OCI-LY1 (cell line): ENCODE measurements around the gene CAMTA1.

Experiments
- H2AFZ ChIP-seq: fragments of 200-600 bp; sonication (generic), shearing (Covaris generic); 2 replicates; pipeline ENCODE4 v1.6.0; 2014; ENCODE audit warnings: antibody characterized with exemption, mild to moderate bottlenecking, low read length
- H3F3A ChIP-seq: fragments of 200-600 bp; sonication (generic), shearing (Covaris generic); 2 replicates; pipeline ENCODE4 v1.6.0; 2014; ENCODE audit warnings: mild to moderate bottlenecking, antibody characterized with exemption, low read length, moderate library complexity; ENCODE audit not compliant: insufficient read depth
- H3K27ac ChIP-seq: fragments of 200-600 bp; sonication (generic); 2 replicates; pipeline ENCODE4 v1.5.1; 2014; ENCODE audit warnings: low read length, mixed run types, mild to moderate bottlenecking, low read depth; ENCODE audit not compliant: poor library complexity, severe bottlenecking
- H3K27me3 ChIP-seq: fragments of 200-600 bp; sonication (generic); 2 replicates; pipeline ENCODE4 v1.6.0; 2014; ENCODE audit warnings: antibody characterized with exemption, mild to moderate bottlenecking, low read length, moderate library complexity; ENCODE audit not compliant: insufficient read depth
- H3K36me3 ChIP-seq: fragments of 200-600 bp; sonication (generic); 2 replicates; pipeline ENCODE4 v1.6.1; 2014; ENCODE audit warnings: mild to moderate bottlenecking, antibody characterized with exemption, low read length, moderate library complexity, mixed read lengths; ENCODE audit not compliant: insufficient read depth
- H3K4me1 ChIP-seq: fragments of 200-600 bp; sonication (generic); 2 replicates; pipeline ENCODE4 v1.5.1; 2014; ENCODE audit warnings: mild to moderate bottlenecking, low read length, moderate library complexity; ENCODE audit not compliant: insufficient read depth, severe bottlenecking
- H3K4me2 ChIP-seq: fragments of 200-600 bp; sonication (generic), shearing (Covaris generic); 2 replicates; pipeline ENCODE4 v1.6.1; 2014; ENCODE audit warnings: low read length
- H3K4me3 ChIP-seq: fragments of 200-600 bp; sonication (generic); 2 replicates; pipeline ENCODE4 v1.5.1; 2014; ENCODE audit warnings: low read length, low read depth, mild to moderate bottlenecking, mixed read lengths; ENCODE audit not compliant: poor library complexity, severe bottlenecking
- H3K79me2 ChIP-seq: fragments of 200-600 bp; shearing (Covaris generic); 2 replicates; pipeline ENCODE4 v1.6.1; 2016; ENCODE audit warnings: mixed run types, low read length, mixed read lengths; ENCODE audit not compliant: insufficient read depth
- H3K9ac ChIP-seq: fragments of 200-600 bp; sonication (generic), shearing (Covaris generic); 2 replicates; pipeline ENCODE4 v1.6.1; 2014; ENCODE audit warnings: mild to moderate bottlenecking, low read length, mixed read lengths
- H3K9me2 ChIP-seq: fragments of 200-600 bp; sonication (generic), shearing (Covaris generic); 2 replicates; pipeline ENCODE4 v1.6.1; 2014; ENCODE audit warnings: low read depth, mild to moderate bottlenecking, low read length, mixed read lengths
- H3K9me3 ChIP-seq: fragments of 200-600 bp; shearing (Covaris generic); 2 replicates; pipeline ENCODE4 v1.6.1; 2014; ENCODE audit warnings: low read length, mixed read lengths
- H4K20me1 ChIP-seq: fragments of 200-600 bp; sonication (generic), shearing (Covaris generic); 2 replicates; pipeline ENCODE4 v1.6.0; 2016; ENCODE audit warnings: mild to moderate bottlenecking, low read length; ENCODE audit not compliant: insufficient read depth
- CTCF ChIP-seq: fragments of 200-600 bp; sonication (generic), shearing (Covaris generic); IDR thresholded peaks from 2 replicates; pipeline ENCODE4 v1.5.1; 2017; ENCODE audit warnings: mild to moderate bottlenecking, antibody characterized with exemption, low read length, moderate library complexity, mixed read lengths
- EZH2 ChIP-seq: fragments of 200-600 bp; sonication (generic), shearing (Covaris generic); IDR thresholded peaks from 2 replicates; pipeline ENCODE4 v1.8.0; 2017; ENCODE audit warnings: borderline replicate concordance, mixed run types, mild to moderate bottlenecking, antibody characterized with exemption, low read length, moderate library complexity, mixed read lengths

Gene CAMTA1

GRCh38 chr1:7221826-7222694 is 436.8 kb downstream of the CAMTA1 start:
- H3F3A ChIP-seq = no peaks in the 10 kb centered on the region
- no peaks in the 10 kb centered on the region for H3K9me3 ChIP-seq
- no peak overlapping the region for H3K4me2 ChIP-seq
- no peaks in the 10 kb centered on the region for H3K36me3 ChIP-seq
- H3K4me3 ChIP-seq = no peak overlapping the region
- no peak overlapping the region for H2AFZ ChIP-seq
- H3K9ac ChIP-seq = no peak overlapping the region
- H3K4me1 ChIP-seq = no peaks in the 10 kb centered on the region
- H3K9me2 ChIP-seq = no peaks in the 10 kb centered on the region
- H3K27ac ChIP-seq = no peak overlapping the region
- H4K20me1 ChIP-seq = no peaks in the 10 kb centered on the region
- no peaks in the 10 kb centered on the region; the same call in 1 of the 2 replicates for H3K27me3 ChIP-seq
- H3K79me2 ChIP-seq = no peaks in the 10 kb centered on the region
- TF ChIP-seq CTCF (no peak), EZH2 (no peak)

DNA sequence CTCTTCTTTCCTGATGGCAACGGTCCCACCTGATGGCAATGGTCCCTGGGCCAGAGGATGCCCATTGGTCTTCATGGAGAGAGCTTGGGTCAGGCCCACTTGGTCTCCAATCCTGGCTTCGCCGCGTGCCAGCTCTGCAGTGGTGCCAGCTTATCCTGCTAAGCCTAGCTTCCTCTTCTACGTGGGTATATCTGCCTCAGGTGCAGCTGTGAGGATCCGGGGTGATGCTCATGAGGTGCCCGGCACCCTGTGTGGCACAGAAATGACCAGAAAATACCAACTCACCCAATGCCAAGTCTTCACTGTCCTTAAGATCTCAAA is 437.4 kb downstream of the CAMTA1 start:
- Histone ChIP-seq H2AFZ (no peak overlapping the region), H3K4me1 (no peaks in the 10 kb centered on the region), H3K9me2 (no peaks in the 10 kb centered on the region), H3K27ac (no peak overlapping the region), H3K4me2 (no peak overlapping the region), H3K36me3 (no peaks in the 10 kb centered on the region), H4K20me1 (no peaks in the 10 kb centered on the region), H3F3A (no peaks in the 10 kb centered on the region), H3K79me2 (no peaks in the 10 kb centered on the region), H3K27me3 (no peaks in the 10 kb centered on the region; the same call in 1 of the 2 replicates), H3K9me3 (no peaks in the 10 kb centered on the region), H3K4me3 (no peak overlapping the region), H3K9ac (no peak overlapping the region)
- TF ChIP-seq CTCF (no peak), EZH2 (no peak)

GRCh38 chr1:7223334-7224080 is 438.3 kb downstream of the CAMTA1 start:
- H4K20me1 ChIP-seq = no peaks in the 10 kb centered on the region
- H3K36me3 ChIP-seq = no peaks in the 10 kb centered on the region
- H2AFZ ChIP-seq = no peak overlapping the region
- H3K9ac ChIP-seq = no peak overlapping the region
- no peak for TF ChIP-seq EZH2
- no peaks in the 10 kb centered on the region for H3K9me3 ChIP-seq
- H3K4me3 ChIP-seq = no peak overlapping the region
- no peak overlapping the region for H3K27ac ChIP-seq
- H3K79me2 ChIP-seq = no peaks in the 10 kb centered on the region
- no peaks in the 10 kb centered on the region for H3K4me1 ChIP-seq
- H3K9me2 ChIP-seq = no peaks in the 10 kb centered on the region
- H3K27me3 ChIP-seq = no peaks in the 10 kb centered on the region; the same call in 1 of the 2 replicates
- H3K4me2 ChIP-seq = no peak overlapping the region
- no peaks in the 10 kb centered on the region for H3F3A ChIP-seq
